K562 (cell line): ENCODE data around the gene EPB41L4B. TPM values are rescaled to one million over a fixed set of nuclear protein-coding genes. Genes with fewer than 3 reads are reported as not detected.
A peak's percentile ranks its signal among the peaks of the same experiment; 100 is the strongest.

Source experiments
- CBX1 ChIP-seq: sonication (generic); IDR thresholded peaks from 2 replicates; pipeline ENCODE4 v1.6.1; 2016; ENCODE audit warnings: antibody characterized with exemption, low read depth, mild to moderate bottlenecking
- FUS ChIP-seq: fragments of 200-400 bp; formaldehyde crosslinking; optimal IDR thresholded peaks from 2 replicates; pipeline ENCODE3; 2017; ENCODE audit warnings: low read depth, low read length
- HDAC2 ChIP-seq: fragments of 450-650 bp; IDR thresholded peaks from 2 replicates; pipeline ENCODE4 v1.6.1; 2016; ENCODE audit warnings: mild to moderate bottlenecking
- HDAC8 ChIP-seq: fragments of 450-650 bp; IDR thresholded peaks from 2 replicates; pipeline ENCODE4 v1.6.1; 2016; ENCODE audit warnings: mild to moderate bottlenecking, missing genetic modification characterization, moderate library complexity, missing compliant biosample characterization
- HDGF ChIP-seq: fragments of 450-650 bp; IDR thresholded peaks from 2 replicates; pipeline ENCODE4 v1.6.1; 2016
- MYC ChIP-seq, 2 experiments: fragments of 250-450 bp in 1 of 2; sonication (Bioruptor Pico) in 1 of 2; IDR thresholded peaks; 2 replicates each; pipeline versions ENCODE4 v1.5.1 to v1.6.1; 2012 to 2021; ENCODE audit warnings: low read depth in 2 of 2, borderline replicate concordance in 1 of 2, improper control_type of control experiment in 1 of 2, low read length in 1 of 2, mild to moderate bottlenecking in 1 of 2, moderate library complexity in 1 of 2
- MYNN ChIP-seq, 2 experiments: sonication (generic); formaldehyde crosslinking in 1 of 2; IDR thresholded peaks; 2 replicates each; pipeline versions ENCODE4 v1.5.0 to v1.6.1; 2016 to 2020; ENCODE audit warnings: antibody characterized with exemption in 1 of 2, missing genetic modification reagents in 1 of 2
- NR3C1 ChIP-seq: sonication (generic); formaldehyde crosslinking; IDR thresholded peaks from 2 replicates; pipeline ENCODE4 v1.8.1; 2022; ENCODE audit warnings: missing genetic modification reagents
- NRF1 ChIP-seq, 2 experiments: fragments of 450-650 bp; IDR thresholded peaks in 1 of 2; conservative IDR thresholded peaks in 1 of 2; 2 replicates each; pipeline ENCODE4 v1.6.1; 2014; ENCODE audit warnings: mild to moderate bottlenecking in 2 of 2
- RBM22 ChIP-seq: fragments of 200-400 bp; formaldehyde crosslinking; IDR thresholded peaks from 2 replicates; pipeline ENCODE4 v1.6.1; 2018; ENCODE audit warnings: low read length, low read depth; ENCODE audit not compliant: poor library complexity, severe bottlenecking
- SREBF1 ChIP-seq: fragments of 150-350 bp; IDR thresholded peaks from 2 replicates; pipeline ENCODE4 v1.6.1; 2014; ENCODE audit warnings: antibody characterized with exemption, low read depth, low read length, borderline replicate concordance
- U2AF2 ChIP-seq: fragments of 200-400 bp; formaldehyde crosslinking; optimal IDR thresholded peaks from 2 replicates; pipeline ENCODE3; 2017; ENCODE audit warnings: low read depth, mild to moderate bottlenecking, low read length
- ZC3H11A ChIP-seq: IDR thresholded peaks from 2 replicates; pipeline ENCODE4 v1.6.1; 2012; ENCODE audit warnings: low read depth, low read length, improper control_type of control experiment
- ZFP1 ChIP-seq: fragments of 450-650 bp; formaldehyde crosslinking; IDR thresholded peaks from 2 replicates; pipeline ENCODE4 v1.4.0; 2020; ENCODE audit warnings: mild to moderate bottlenecking, mixed read lengths
- ZFP36 ChIP-seq: fragments of 150-350 bp; IDR thresholded peaks from 2 replicates; pipeline ENCODE4 v1.6.1; 2018; ENCODE audit warnings: low read length, low read depth; ENCODE audit not compliant: partially characterized antibody
- ZNF165 ChIP-seq: fragments of 250-450 bp; sonication (Bioruptor Pico); IDR thresholded peaks from 2 replicates; pipeline ENCODE4 v1.4.0; 2020; ENCODE audit warnings: borderline replicate concordance
- ZNF274 ChIP-seq: IDR thresholded peaks from 2 replicates; pipeline ENCODE4 v1.6.1; 2011; ENCODE audit warnings: low read depth, mild to moderate bottlenecking, low read length, moderate library complexity, borderline replicate concordance
- ZNF324 ChIP-seq: fragments of 250-450 bp; sonication (Bioruptor Pico); IDR thresholded peaks from 2 replicates; pipeline ENCODE4 v1.4.0; 2020; ENCODE audit warnings: mild to moderate bottlenecking
- ZNF551 ChIP-seq: fragments of 250-450 bp; sonication (Bioruptor Pico); IDR thresholded peaks from 2 replicates; pipeline ENCODE4 v1.5.0; 2021; ENCODE audit warnings: mild to moderate bottlenecking, moderate library complexity
- ZNF76 ChIP-seq: fragments of 250-450 bp; sonication (Bioruptor Pico); IDR thresholded peaks from 2 replicates; pipeline ENCODE4 v1.4.0; 2020; ENCODE audit warnings: mild to moderate bottlenecking, moderate library complexity, borderline replicate concordance
- ZNF785 ChIP-seq: fragments of 250-450 bp; sonication (Bioruptor Pico); IDR thresholded peaks from 2 replicates; pipeline ENCODE4 v1.4.0; 2020; ENCODE audit warnings: mild to moderate bottlenecking
- polyA plus RNA-seq, 8 experiments: library from polyadenylated mRNA; depleted of rRNA in 4 of 8; stranded (reverse) in 5 of 8; unstranded in 3 of 8; fragments of >200 nt; fragmentation: Nextera tagmentation in 2 of 8; fragmentation: Illumina TruSeq in 1 of 8; extraction: Ambion mirVana in 2 of 8; extraction: Trizol in 1 of 8; gene quantifications; 2 replicates each; pipeline versions ENCODE4 v1.2.1 to v1.2.3, GENCODE V29; 2011 to 2014; ENCODE audit warnings: inconsistent platforms in 1 of 8, missing spikeins in 1 of 8
- total RNA-seq, 7 experiments: library from RNA; depleted of rRNA in 6 of 7; stranded (reverse); fragments of >200 nt in 6 of 7; fragmentation: Illumina TruSeq in 2 of 7; extraction: Trizol in 2 of 7; gene quantifications; 2 replicates each; pipeline versions ENCODE4 v1.2.1 to v1.2.3, GENCODE V29; 2011 to 2021; ENCODE audit warnings: low replicate concordance in 1 of 7
- TF ChIP-seq, protein P1 (sequence below): sonication (generic); formaldehyde crosslinking; IDR thresholded peaks from 2 replicates; pipeline ENCODE4 v1.9.0; 2022; ENCODE audit warnings: mild to moderate bottlenecking, missing genetic modification reagents
- TF ChIP-seq, protein P2 (sequence below): fragments of 450-650 bp; formaldehyde crosslinking; IDR thresholded peaks from 2 replicates; pipeline ENCODE4 v1.4.0; 2020; ENCODE audit warnings: mild to moderate bottlenecking, mixed read lengths
- TF ChIP-seq, protein P3 (sequence below): sonication (generic); formaldehyde crosslinking; IDR thresholded peaks from 2 replicates; pipeline ENCODE4 v1.8.1; 2023; ENCODE audit warnings: mild to moderate bottlenecking, missing genetic modification reagents
- TF ChIP-seq, protein P4 (sequence below): IDR thresholded peaks from 2 replicates; pipeline ENCODE4 v1.6.1; 2016; ENCODE audit warnings: missing genetic modification characterization, missing compliant biosample characterization

EPB41L4B gene
- total and polyA plus RNA-seq, 9 of the 15 experiments (the other 6 are each of a cell fraction or from before 2014, with no cell fraction given) = 0.09 to 0.38 (median 0.21) TPM

DNA sequence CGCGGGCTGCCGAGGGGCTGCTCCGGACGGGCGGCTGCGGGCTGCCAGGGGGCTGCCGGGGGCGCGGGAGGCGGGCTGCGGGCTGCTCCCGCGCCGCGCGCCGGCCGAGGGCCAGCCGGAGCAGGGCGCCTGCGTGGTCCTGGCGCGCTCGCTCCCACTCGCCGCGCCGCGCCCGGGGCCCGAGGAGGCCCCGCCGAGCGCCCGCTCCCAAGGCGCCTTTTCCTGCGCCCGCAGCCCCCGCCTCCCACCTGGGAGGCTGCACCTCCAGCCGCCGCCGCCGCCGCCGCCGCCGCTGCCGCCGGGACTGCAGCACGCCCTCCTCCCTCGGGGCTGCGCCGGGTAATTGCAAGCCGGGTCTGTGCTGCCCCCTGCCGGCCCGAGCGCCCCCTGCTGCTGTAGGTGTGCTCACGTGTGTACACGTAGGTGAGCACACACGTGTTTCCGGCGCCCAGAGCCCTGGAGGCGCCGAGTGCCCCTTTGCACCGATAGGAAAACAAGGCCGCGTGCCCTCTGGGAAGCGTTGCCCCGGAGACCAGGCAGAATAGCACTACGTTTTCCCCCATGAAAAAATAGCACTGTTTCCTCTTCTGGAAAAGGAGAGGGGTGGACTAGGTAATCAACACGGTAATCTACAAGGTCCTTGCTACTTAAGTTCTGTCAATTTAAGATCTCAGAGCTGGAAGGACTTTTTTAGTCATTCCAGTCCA, at the start of gene EPB41L4B (continued):
- 0 out of 2 replicates have a peak, but pooled peaks have one; percentile 48 for TF ChIP-seq CBX1
- TF ChIP-seq NRF1 (conservative IDR thresholded peaks at IDR 0.05 in 1 of 2, IDR thresholded peaks at IDR 0.05 in 1 of 2) = peak in 1 of 2 experiments; percentile 32; a peak in 2 of 4 replicates
- TF ChIP-seq ZFP1 (CRISPR knock-in tag) = no peak
- no peak for TF ChIP-seq ZNF324 (CRISPR knock-in tag)
- no peak for TF ChIP-seq ZNF785 (CRISPR knock-in tag)
- TF ChIP-seq U2AF2 = no peak
- TF ChIP-seq RBM22 = no peak
- TF ChIP-seq ZFP36 = peak; percentile 52
- TF ChIP-seq, protein P1, sequence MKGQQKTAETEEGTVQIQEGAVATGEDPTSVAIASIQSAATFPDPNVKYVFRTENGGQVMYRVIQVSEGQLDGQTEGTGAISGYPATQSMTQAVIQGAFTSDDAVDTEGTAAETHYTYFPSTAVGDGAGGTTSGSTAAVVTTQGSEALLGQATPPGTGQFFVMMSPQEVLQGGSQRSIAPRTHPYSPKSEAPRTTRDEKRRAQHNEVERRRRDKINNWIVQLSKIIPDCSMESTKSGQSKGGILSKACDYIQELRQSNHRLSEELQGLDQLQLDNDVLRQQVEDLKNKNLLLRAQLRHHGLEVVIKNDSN (CRISPR knock-in tag) = peak; percentile 82
- no peak for TF ChIP-seq ZNF76 (CRISPR knock-in tag)
- no peak for TF ChIP-seq HDAC8 (tag)
- no peak for TF ChIP-seq ZC3H11A
- TF ChIP-seq ZNF551 (CRISPR knock-in tag) = no peak
- TF ChIP-seq, protein P2, sequence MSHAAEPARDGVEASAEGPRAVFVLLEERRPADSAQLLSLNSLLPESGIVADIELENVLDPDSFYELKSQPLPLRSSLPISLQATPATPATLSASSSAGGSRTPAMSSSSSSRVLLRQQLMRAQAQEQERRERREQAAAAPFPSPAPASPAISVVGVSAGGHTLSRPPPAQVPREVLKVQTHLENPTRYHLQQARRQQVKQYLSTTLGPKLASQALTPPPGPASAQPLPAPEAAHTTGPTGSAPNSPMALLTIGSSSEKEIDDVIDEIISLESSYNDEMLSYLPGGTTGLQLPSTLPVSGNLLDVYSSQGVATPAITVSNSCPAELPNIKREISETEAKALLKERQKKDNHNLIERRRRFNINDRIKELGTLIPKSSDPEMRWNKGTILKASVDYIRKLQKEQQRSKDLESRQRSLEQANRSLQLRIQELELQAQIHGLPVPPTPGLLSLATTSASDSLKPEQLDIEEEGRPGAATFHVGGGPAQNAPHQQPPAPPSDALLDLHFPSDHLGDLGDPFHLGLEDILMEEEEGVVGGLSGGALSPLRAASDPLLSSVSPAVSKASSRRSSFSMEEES (CRISPR knock-in tag) = no peak
- TF ChIP-seq HDGF = no peak
- TF ChIP-seq FUS = no peak
- no peak for TF ChIP-seq ZNF165 (CRISPR knock-in tag)
- TF ChIP-seq, protein P3, sequence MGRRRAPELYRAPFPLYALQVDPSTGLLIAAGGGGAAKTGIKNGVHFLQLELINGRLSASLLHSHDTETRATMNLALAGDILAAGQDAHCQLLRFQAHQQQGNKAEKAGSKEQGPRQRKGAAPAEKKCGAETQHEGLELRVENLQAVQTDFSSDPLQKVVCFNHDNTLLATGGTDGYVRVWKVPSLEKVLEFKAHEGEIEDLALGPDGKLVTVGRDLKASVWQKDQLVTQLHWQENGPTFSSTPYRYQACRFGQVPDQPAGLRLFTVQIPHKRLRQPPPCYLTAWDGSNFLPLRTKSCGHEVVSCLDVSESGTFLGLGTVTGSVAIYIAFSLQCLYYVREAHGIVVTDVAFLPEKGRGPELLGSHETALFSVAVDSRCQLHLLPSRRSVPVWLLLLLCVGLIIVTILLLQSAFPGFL = no peak
- no peak for TF ChIP-seq ZNF274
- TF ChIP-seq HDAC2 = no peak
- 0 out of 2 replicates have a peak, but pooled peaks have one; percentile 56 for TF ChIP-seq MYNN (IDR thresholded peaks at IDR 0.05)
- no peak for TF ChIP-seq MYNN (CRISPR knock-in tag; IDR thresholded peaks at IDR 0.05)
- TF ChIP-seq MYC (IDR thresholded peaks at IDR 0.05; ENCODE audit: low read depth, low read length) = peak; percentile 88
- TF ChIP-seq MYC (CRISPR knock-in tag; IDR thresholded peaks at IDR 0.05; ENCODE audit: borderline replicate concordance, low read depth) = no peak
- no peak for TF ChIP-seq SREBF1
- no peak for TF ChIP-seq NR3C1
- TF ChIP-seq, protein P4, sequence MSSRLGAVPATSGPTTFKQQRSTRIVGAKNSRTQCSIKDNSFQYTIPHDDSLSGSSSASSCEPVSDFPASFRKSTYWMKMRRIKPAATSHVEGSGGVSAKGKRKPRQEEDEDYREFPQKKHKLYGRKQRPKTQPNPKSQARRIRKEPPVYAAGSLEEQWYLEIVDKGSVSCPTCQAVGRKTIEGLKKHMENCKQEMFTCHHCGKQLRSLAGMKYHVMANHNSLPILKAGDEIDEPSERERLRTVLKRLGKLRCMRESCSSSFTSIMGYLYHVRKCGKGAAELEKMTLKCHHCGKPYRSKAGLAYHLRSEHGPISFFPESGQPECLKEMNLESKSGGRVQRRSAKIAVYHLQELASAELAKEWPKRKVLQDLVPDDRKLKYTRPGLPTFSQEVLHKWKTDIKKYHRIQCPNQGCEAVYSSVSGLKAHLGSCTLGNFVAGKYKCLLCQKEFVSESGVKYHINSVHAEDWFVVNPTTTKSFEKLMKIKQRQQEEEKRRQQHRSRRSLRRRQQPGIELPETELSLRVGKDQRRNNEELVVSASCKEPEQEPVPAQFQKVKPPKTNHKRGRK = no peak
